ENCODE results near the gene CDK10.
A peak's percentile ranks its signal among the peaks of the same experiment; 100 is the strongest.
"Not testable (repeated sequence)": the region's sequence is repeated elsewhere in the genome, so short reads cannot be mapped to it uniquely, and the experiment has no call there.

CDK10 gene

GRCh38 chr16:89687092-89687940 is 827 bp downstream of the CDK10 start:
- no peak for TF ChIP-seq CTCF (IDR thresholded peaks at IDR 0.05; ENCODE audit: unreplicated experiment in 3 of 3)
- Mint-ChIP-seq H3K4me3 (peak overlapping the region; percentile 85 to 91 (median 91)), H3K27ac (peak overlapping the region; percentile 92 to 97 (median 95)), H3K4me1 (peaks cover 7% of the 10 kb centered on the region), H3K36me3 (ENCODE audit: low read depth) (peaks cover 55% of the 10 kb centered on the region), H3K9me3 (peaks cover 10% of the 10 kb centered on the region), H3K27me3 (ENCODE audit: low read depth) (no peaks in the 10 kb centered on the region)

GRCh38 chr16:89688395-89688794 is 1.9 kb downstream of the CDK10 start:
- TF ChIP-seq CTCF (IDR thresholded peaks at IDR 0.05; ENCODE audit: unreplicated experiment in 3 of 3) = no peak
- peaks cover 7% of the 10 kb centered on the region for H3K4me1 Mint-ChIP-seq
- H3K27ac Mint-ChIP-seq = peak overlapping the region in 2 of 3 experiments; percentile 46 to 57
- peaks cover 9% of the 10 kb centered on the region for H3K9me3 Mint-ChIP-seq
- no peaks in the 10 kb centered on the region for H3K27me3 Mint-ChIP-seq (ENCODE audit: low read depth)
- peak overlapping the region; percentile 85 to 91 (median 91) for H3K4me3 Mint-ChIP-seq
- H3K36me3 Mint-ChIP-seq (ENCODE audit: low read depth) = peaks cover 47% of the 10 kb centered on the region

- no peak for TF ChIP-seq CTCF (IDR thresholded peaks at IDR 0.05; ENCODE audit: unreplicated experiment in 3 of 3)
- H3K4me3 Mint-ChIP-seq = no peak overlapping the region
- no peak overlapping the region for H3K27ac Mint-ChIP-seq
- H3K9me3 Mint-ChIP-seq = peaks cover 9% of the 10 kb centered on the region
- peaks cover 7% of the 10 kb centered on the region for H3K4me1 Mint-ChIP-seq
- H3K27me3 Mint-ChIP-seq (ENCODE audit: low read depth) = no peaks in the 10 kb centered on the region
- peaks cover 44% of the 10 kb centered on the region for H3K36me3 Mint-ChIP-seq (ENCODE audit: low read depth)
Measured at GRCh38 chr16:89689142-89689541, 2.7 kb downstream of the CDK10 start.

GRCh38 chr16:89689621-89690020 is 3.1 kb downstream of the CDK10 start:
- H3K9me3 Mint-ChIP-seq; H3K4me3 Mint-ChIP-seq; H3K27ac Mint-ChIP-seq; H3K27me3 Mint-ChIP-seq (ENCODE audit: low read depth); H3K4me1 Mint-ChIP-seq: not testable (repeated sequence)
- peaks cover 39% of the 10 kb centered on the region for H3K36me3 Mint-ChIP-seq (ENCODE audit: low read depth)

GRCh38 chr16:89690392-89690901 is 4.0 kb downstream of the CDK10 start:
- no peak for TF ChIP-seq CTCF (IDR thresholded peaks at IDR 0.05; ENCODE audit: unreplicated experiment in 3 of 3)
- Mint-ChIP-seq H3K4me3 (no peak overlapping the region), H3K36me3 (ENCODE audit: low read depth) (peaks cover 32% of the 10 kb centered on the region), H3K4me1 (peaks cover 7% of the 10 kb centered on the region), H3K27ac (no peak overlapping the region), H3K9me3 (peaks cover 3% of the 10 kb centered on the region), H3K27me3 (ENCODE audit: low read depth) (no peaks in the 10 kb centered on the region)

GRCh38 chr16:89691231-89691985 is 4.9 kb downstream of the CDK10 start:
- no peak for TF ChIP-seq CTCF (IDR thresholded peaks at IDR 0.05; ENCODE audit: unreplicated experiment in 3 of 3)
- no peak overlapping the region for H3K27ac Mint-ChIP-seq
- H3K4me3 Mint-ChIP-seq = no peak overlapping the region
- peaks cover 24% of the 10 kb centered on the region for H3K36me3 Mint-ChIP-seq (ENCODE audit: low read depth)
- peaks cover 7% of the 10 kb centered on the region for H3K4me1 Mint-ChIP-seq
- peaks cover 1% of the 10 kb centered on the region for H3K9me3 Mint-ChIP-seq
- H3K27me3 Mint-ChIP-seq (ENCODE audit: low read depth) = no peaks in the 10 kb centered on the region

All from nephron (organoid).